GM04504 (cell line): ENCODE measurements around the gene NKAPL.
"Not testable (repeated sequence)": the region's sequence is repeated elsewhere in the genome, so short reads cannot be mapped to it uniquely, and the experiment has no call there.

Experiments used
- DNase-seq: peaks from one replicate; pipeline ENCODE4 v3.0.0-alpha.2; 2012; ENCODE audit warnings: low read depth

NKAPL gene

GRCh38 chr6:28296520-28297060 lies 37.5 kb downstream of the NKAPL start:
- DNase-seq, result no peak

DNA sequence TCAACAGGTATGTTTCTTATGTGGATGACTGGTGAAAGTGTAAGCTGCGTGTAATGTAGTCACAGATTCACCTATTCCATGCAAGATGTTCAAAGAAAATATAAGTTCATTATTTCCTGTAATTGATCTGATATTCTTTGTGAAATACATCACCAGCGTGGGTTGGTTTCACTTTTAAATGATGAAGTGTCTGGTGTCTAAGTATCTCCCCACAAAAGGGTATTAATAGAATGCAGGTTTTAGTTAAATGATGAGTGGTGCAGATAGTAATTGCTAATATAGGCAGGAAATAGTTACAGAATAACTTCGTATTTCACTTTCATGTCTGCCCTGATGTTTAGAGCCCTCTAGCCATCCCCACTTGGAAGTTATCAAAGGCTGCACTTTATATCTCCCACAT lies 44.5 kb downstream of the NKAPL start:
- DNase-seq, result no peak

DNA sequence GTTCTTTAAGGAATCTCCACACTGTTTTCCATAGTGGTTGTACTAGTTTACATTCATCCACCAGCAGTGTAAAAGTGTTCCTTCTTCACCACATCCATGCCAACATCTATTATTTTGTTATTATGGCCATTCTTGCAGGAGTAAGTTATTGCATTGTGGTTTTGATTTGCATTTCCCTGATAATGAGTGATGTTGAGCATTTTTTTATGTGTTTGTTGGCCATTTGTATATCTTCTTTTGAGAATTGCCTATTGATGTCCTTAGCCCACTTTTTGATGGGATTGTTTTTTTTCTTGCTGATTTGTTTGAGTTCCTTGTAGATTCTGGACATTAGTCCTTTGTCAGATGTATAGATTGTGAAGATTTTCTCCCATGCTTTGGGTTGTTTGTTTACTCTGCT lies 47.3 kb downstream of the NKAPL start:
- DNase-seq, result not testable (repeated sequence)
